HepG2 (cell line): Measurements from ENCODE around the gene SMYD1.

ENCODE experiments used
- DPF2 ChIP-seq: sonication (generic); formaldehyde crosslinking; IDR thresholded peaks from 2 replicates; pipeline ENCODE4 v1.4.0; 2020; ENCODE audit warnings: mild to moderate bottlenecking, low read depth, missing genetic modification reagents, borderline replicate concordance
- ONECUT2 ChIP-seq: sonication (generic); formaldehyde crosslinking; IDR thresholded peaks from 2 replicates; pipeline ENCODE4 v1.4.0; 2020; ENCODE audit warnings: missing genetic modification reagents
- POLR2AphosphoS5 ChIP-seq: IDR thresholded peaks from 2 replicates; pipeline ENCODE4 v1.6.1; 2012; ENCODE audit warnings: low read depth, low read length
- ZNF207 ChIP-seq: fragments of 450-650 bp; IDR thresholded peaks from 2 replicates; pipeline ENCODE4 v1.6.1; 2016; ENCODE audit warnings: antibody characterized with exemption, borderline replicate concordance
- ZNF652 ChIP-seq: IDR thresholded peaks from 2 replicates; pipeline ENCODE4 v1.6.1; 2016; ENCODE audit warnings: low read depth, borderline replicate concordance
- ZSCAN31 ChIP-seq: sonication (generic); formaldehyde crosslinking; IDR thresholded peaks from 2 replicates; pipeline ENCODE4 v1.5.0; 2020; ENCODE audit warnings: low read depth, mild to moderate bottlenecking, missing genetic modification reagents

- TF ChIP-seq ZNF652 (CRISPR knock-in tag) (no peak), DPF2 (CRISPR knock-in tag) (no peak), ZNF207 (no peak), ONECUT2 (no peak), POLR2AphosphoS5 (no peak), ZSCAN31 (CRISPR knock-in tag) (no peak)
Measured at GRCh38 chr2:88087763-88088162, 20.1 kb downstream of the SMYD1 start.
